ENCODE results near the gene TMEM129.

TMEM129 gene

GRCh38 chr4:1725521-1725920 lies 4.4 kb upstream of the TMEM129 start:
- H3K9me3 ChIP-seq (replicated peaks; ENCODE audit: low read length), result no peaks in the 10 kb centered on the region
- H3K4me1 ChIP-seq (ENCODE audit: control insufficient read depth, insufficient read depth, low read length), result peaks cover 37% of the 10 kb centered on the region
- no peak overlapping the region for H3K4me2 ChIP-seq (ENCODE audit: low read length)
- H3K36me3 ChIP-seq (ENCODE audit: insufficient read depth, low read length), result peaks cover 30% of the 10 kb centered on the region
- H3K27me3 ChIP-seq (ENCODE audit: control insufficient read depth, insufficient read depth, low read length), result no peaks in the 10 kb centered on the region
- no peak overlapping the region for H3K4me3 ChIP-seq (ENCODE audit: low read length)
- H3K9ac ChIP-seq (ENCODE audit: low read depth, low read length), result no peak overlapping the region

- Histone ChIP-seq H3K9me3 (replicated peaks; ENCODE audit: low read length) (no peaks in the 10 kb centered on the region), H3K36me3 (ENCODE audit: insufficient read depth, low read length) (peaks cover 23% of the 10 kb centered on the region), H3K4me3 (ENCODE audit: low read length) (peak overlapping the region; percentile 80), H3K9ac (ENCODE audit: low read depth, low read length) (peak overlapping the region; percentile 83), H3K4me1 (ENCODE audit: control insufficient read depth, insufficient read depth, low read length) (peaks cover 46% of the 10 kb centered on the region), H3K4me2 (ENCODE audit: low read length) (peak overlapping the region; percentile 92), H3K27me3 (ENCODE audit: control insufficient read depth, insufficient read depth, low read length) (no peaks in the 10 kb centered on the region)
Observed at GRCh38 chr4:1723131-1723801, 2.1 kb upstream of the TMEM129 start.

- H3K9me3 ChIP-seq (replicated peaks; ENCODE audit: low read length), result no peaks in the 10 kb centered on the region
- H3K27me3 ChIP-seq (ENCODE audit: control insufficient read depth, insufficient read depth, low read length), result no peaks in the 10 kb centered on the region
- peak overlapping the region; percentile 83 for H3K9ac ChIP-seq (ENCODE audit: low read depth, low read length)
- peak overlapping the region; percentile 80 for H3K4me3 ChIP-seq (ENCODE audit: low read length)
- H3K4me2 ChIP-seq (ENCODE audit: low read length), result peak overlapping the region; percentile 92
- peaks cover 42% of the 10 kb centered on the region for H3K4me1 ChIP-seq (ENCODE audit: control insufficient read depth, insufficient read depth, low read length)
- H3K36me3 ChIP-seq (ENCODE audit: insufficient read depth, low read length), result peaks cover 27% of the 10 kb centered on the region
Observed at GRCh38 chr4:1722551-1723118, 1.5 kb upstream of the TMEM129 start.

GRCh38 chr4:1721666-1722550 lies 785 bp upstream of the TMEM129 start:
- H3K4me3 ChIP-seq (ENCODE audit: low read length), result peak overlapping the region; percentile 80
- no peaks in the 10 kb centered on the region for H3K9me3 ChIP-seq (replicated peaks; ENCODE audit: low read length)
- H3K27me3 ChIP-seq (ENCODE audit: control insufficient read depth, insufficient read depth, low read length), result no peaks in the 10 kb centered on the region
- peaks cover 31% of the 10 kb centered on the region for H3K36me3 ChIP-seq (ENCODE audit: insufficient read depth, low read length)
- H3K4me1 ChIP-seq (ENCODE audit: control insufficient read depth, insufficient read depth, low read length), result peaks cover 35% of the 10 kb centered on the region
- peak overlapping the region; percentile 92 for H3K4me2 ChIP-seq (ENCODE audit: low read length)
- H3K9ac ChIP-seq (ENCODE audit: low read depth, low read length), result peak overlapping the region; percentile 83

GRCh38 chr4:1720163-1720983 lies 750 bp downstream of the TMEM129 start:
- Histone ChIP-seq H3K4me1 (ENCODE audit: control insufficient read depth, insufficient read depth, low read length) (peaks cover 31% of the 10 kb centered on the region), H3K36me3 (ENCODE audit: insufficient read depth, low read length) (peaks cover 33% of the 10 kb centered on the region), H3K27me3 (ENCODE audit: control insufficient read depth, insufficient read depth, low read length) (no peaks in the 10 kb centered on the region), H3K4me2 (ENCODE audit: low read length) (peak overlapping the region; percentile 94), H3K9me3 (replicated peaks; ENCODE audit: low read length) (no peaks in the 10 kb centered on the region), H3K9ac (ENCODE audit: low read depth, low read length) (peak overlapping the region; percentile 91), H3K4me3 (ENCODE audit: low read length) (peak overlapping the region; percentile 92)

- no peak overlapping the region for H3K9ac ChIP-seq (ENCODE audit: low read depth, low read length)
- H3K4me3 ChIP-seq (ENCODE audit: low read length), result no peak overlapping the region
- peaks cover 39% of the 10 kb centered on the region for H3K4me1 ChIP-seq (ENCODE audit: control insufficient read depth, insufficient read depth, low read length)
- no peak overlapping the region for H3K4me2 ChIP-seq (ENCODE audit: low read length)
- H3K9me3 ChIP-seq (replicated peaks; ENCODE audit: low read length), result no peaks in the 10 kb centered on the region
- H3K36me3 ChIP-seq (ENCODE audit: insufficient read depth, low read length), result peaks cover 24% of the 10 kb centered on the region
- H3K27me3 ChIP-seq (ENCODE audit: control insufficient read depth, insufficient read depth, low read length), result no peaks in the 10 kb centered on the region
Observed at GRCh38 chr4:1718095-1718850, 2.9 kb downstream of the TMEM129 start.

- Histone ChIP-seq H3K9ac (ENCODE audit: low read depth, low read length) (no peak overlapping the region), H3K36me3 (ENCODE audit: insufficient read depth, low read length) (peaks cover 20% of the 10 kb centered on the region), H3K27me3 (ENCODE audit: control insufficient read depth, insufficient read depth, low read length) (no peaks in the 10 kb centered on the region), H3K4me3 (ENCODE audit: low read length) (no peak overlapping the region), H3K4me1 (ENCODE audit: control insufficient read depth, insufficient read depth, low read length) (peaks cover 34% of the 10 kb centered on the region), H3K9me3 (replicated peaks; ENCODE audit: low read length) (no peaks in the 10 kb centered on the region), H3K4me2 (ENCODE audit: low read length) (no peak overlapping the region)
Observed at GRCh38 chr4:1717129-1718094, 3.7 kb downstream of the TMEM129 start.

- Histone ChIP-seq H3K9me3 (replicated peaks; ENCODE audit: low read length) (no peaks in the 10 kb centered on the region), H3K4me2 (ENCODE audit: low read length) (no peak overlapping the region), H3K9ac (ENCODE audit: low read depth, low read length) (no peak overlapping the region), H3K4me3 (ENCODE audit: low read length) (no peak overlapping the region), H3K36me3 (ENCODE audit: insufficient read depth, low read length) (peaks cover 20% of the 10 kb centered on the region), H3K4me1 (ENCODE audit: control insufficient read depth, insufficient read depth, low read length) (peaks cover 27% of the 10 kb centered on the region), H3K27me3 (ENCODE audit: control insufficient read depth, insufficient read depth, low read length) (no peaks in the 10 kb centered on the region)
Observed at GRCh38 chr4:1716065-1716945, 4.8 kb downstream of the TMEM129 start.

- Histone ChIP-seq H3K36me3 (ENCODE audit: insufficient read depth, low read length) (peaks cover 22% of the 10 kb centered on the region), H3K4me1 (ENCODE audit: control insufficient read depth, insufficient read depth, low read length) (peaks cover 35% of the 10 kb centered on the region), H3K4me2 (ENCODE audit: low read length) (no peak overlapping the region), H3K4me3 (ENCODE audit: low read length) (no peak overlapping the region), H3K9ac (ENCODE audit: low read depth, low read length) (no peak overlapping the region), H3K27me3 (ENCODE audit: control insufficient read depth, insufficient read depth, low read length) (no peaks in the 10 kb centered on the region), H3K9me3 (replicated peaks; ENCODE audit: low read length) (no peaks in the 10 kb centered on the region)
Observed at GRCh38 chr4:1715002-1715758, 5.9 kb downstream of the TMEM129 start.
